Measurements from ENCODE around the gene ENPP7. TPM values are rescaled to one million over a fixed set of nuclear protein-coding genes. Genes with fewer than 3 reads are reported as not detected.
A peak's percentile ranks its signal among the peaks of the same experiment; 100 is the strongest.

ENPP7 gene
- total RNA-seq, 1 donor from 2014 or later, result not detected

- no peak for TF ChIP-seq CTCF (IDR thresholded peaks at IDR 0.05)
- no peak overlapping the region for H3K4me3 Mint-ChIP-seq (ENCODE audit: unreplicated experiment)
- peaks cover 15% of the 10 kb centered on the region for H3K4me1 Mint-ChIP-seq (ENCODE audit: low read depth)
- H3K9me3 Mint-ChIP-seq (ENCODE audit: low read depth), result no peaks in the 10 kb centered on the region
- peak; percentile 59 for DNase-seq (ENCODE audit: low spot score)
- H3K27ac Mint-ChIP-seq (ENCODE audit: unreplicated experiment), result no peak overlapping the region
- H3K27me3 Mint-ChIP-seq (ENCODE audit: low read depth), result peaks cover 23% of the 10 kb centered on the region
- no peaks in the 10 kb centered on the region for H3K36me3 Mint-ChIP-seq (ENCODE audit: low read depth)
Observed at GRCh38 chr17:79774561-79774975, 43.8 kb downstream of the ENPP7 start.

GRCh38 chr17:79775632-79776031, 44.9 kb downstream of the ENPP7 start:
- Mint-ChIP-seq H3K9me3 (ENCODE audit: low read depth) (no peaks in the 10 kb centered on the region), H3K4me1 (ENCODE audit: low read depth) (peaks cover 15% of the 10 kb centered on the region), H3K27me3 (ENCODE audit: low read depth) (peaks cover 23% of the 10 kb centered on the region), H3K4me3 (ENCODE audit: unreplicated experiment) (no peak overlapping the region), H3K36me3 (ENCODE audit: low read depth) (no peaks in the 10 kb centered on the region), H3K27ac (ENCODE audit: unreplicated experiment) (no peak overlapping the region)
- TF ChIP-seq CTCF (IDR thresholded peaks at IDR 0.05), result no peak
- peak; percentile 33 for DNase-seq (ENCODE audit: low spot score)

- H3K9me3 Mint-ChIP-seq (ENCODE audit: low read depth), result no peaks in the 10 kb centered on the region
- H3K4me1 Mint-ChIP-seq (ENCODE audit: low read depth), result peaks cover 15% of the 10 kb centered on the region
- no peak overlapping the region for H3K27ac Mint-ChIP-seq (ENCODE audit: unreplicated experiment)
- H3K4me3 Mint-ChIP-seq (ENCODE audit: unreplicated experiment), result no peak overlapping the region
- peaks cover 1% of the 10 kb centered on the region for H3K36me3 Mint-ChIP-seq (ENCODE audit: low read depth)
- peaks cover 23% of the 10 kb centered on the region for H3K27me3 Mint-ChIP-seq (ENCODE audit: low read depth)
- no peak for TF ChIP-seq CTCF (IDR thresholded peaks at IDR 0.05)
- no peak for DNase-seq (ENCODE audit: low spot score)
Observed at GRCh38 chr17:79776376-79777119, 45.8 kb downstream of the ENPP7 start.

DNA sequence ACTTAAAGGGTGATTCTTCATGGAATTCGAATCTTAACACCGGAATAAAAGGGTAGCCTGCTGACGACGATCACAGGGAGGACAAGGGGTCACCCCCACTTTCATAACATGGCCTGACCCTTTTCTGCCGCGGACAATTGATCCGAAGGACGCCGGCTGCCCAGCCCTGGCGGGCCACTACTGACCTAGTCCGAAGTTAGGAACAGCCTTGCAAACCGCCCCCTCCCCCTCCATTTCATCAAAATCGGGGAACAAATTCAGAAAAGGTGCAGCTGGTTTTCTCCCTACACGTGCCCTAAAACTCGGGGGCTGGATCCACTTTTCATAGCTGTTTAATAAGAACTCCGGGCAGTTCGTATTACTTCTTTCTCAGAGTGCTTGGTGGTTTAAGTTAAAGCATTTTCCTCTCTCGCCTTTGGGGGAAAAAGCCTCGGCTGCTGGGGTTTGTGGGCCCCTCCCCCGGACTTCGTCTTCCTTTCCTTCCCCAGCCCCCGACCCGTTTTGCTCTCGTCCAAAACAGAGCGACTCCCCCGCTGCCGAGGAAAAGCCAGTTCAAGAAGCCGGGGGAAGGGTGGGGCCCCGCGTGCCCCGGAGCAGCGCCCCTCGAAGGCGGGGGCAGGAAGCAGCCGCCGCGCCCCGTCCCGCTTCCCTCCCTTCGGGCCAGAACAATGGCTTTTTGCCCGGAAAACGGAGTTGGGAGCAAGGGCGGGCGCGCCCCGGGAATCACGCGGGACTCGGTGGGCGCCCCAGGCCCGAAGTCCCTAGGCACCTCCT, 46.6 kb downstream of the ENPP7 start:
- Mint-ChIP-seq H3K27me3 (ENCODE audit: low read depth) (peaks cover 23% of the 10 kb centered on the region), H3K36me3 (ENCODE audit: low read depth) (peaks cover 1% of the 10 kb centered on the region), H3K27ac (ENCODE audit: unreplicated experiment) (no peak overlapping the region), H3K4me1 (ENCODE audit: low read depth) (peaks cover 15% of the 10 kb centered on the region), H3K4me3 (ENCODE audit: unreplicated experiment) (peak overlapping the region; percentile 64), H3K9me3 (ENCODE audit: low read depth) (no peaks in the 10 kb centered on the region)
- DNase-seq (ENCODE audit: low spot score), result peak; percentile 49
- peak; percentile 71 for TF ChIP-seq CTCF (IDR thresholded peaks at IDR 0.05)

DNA sequence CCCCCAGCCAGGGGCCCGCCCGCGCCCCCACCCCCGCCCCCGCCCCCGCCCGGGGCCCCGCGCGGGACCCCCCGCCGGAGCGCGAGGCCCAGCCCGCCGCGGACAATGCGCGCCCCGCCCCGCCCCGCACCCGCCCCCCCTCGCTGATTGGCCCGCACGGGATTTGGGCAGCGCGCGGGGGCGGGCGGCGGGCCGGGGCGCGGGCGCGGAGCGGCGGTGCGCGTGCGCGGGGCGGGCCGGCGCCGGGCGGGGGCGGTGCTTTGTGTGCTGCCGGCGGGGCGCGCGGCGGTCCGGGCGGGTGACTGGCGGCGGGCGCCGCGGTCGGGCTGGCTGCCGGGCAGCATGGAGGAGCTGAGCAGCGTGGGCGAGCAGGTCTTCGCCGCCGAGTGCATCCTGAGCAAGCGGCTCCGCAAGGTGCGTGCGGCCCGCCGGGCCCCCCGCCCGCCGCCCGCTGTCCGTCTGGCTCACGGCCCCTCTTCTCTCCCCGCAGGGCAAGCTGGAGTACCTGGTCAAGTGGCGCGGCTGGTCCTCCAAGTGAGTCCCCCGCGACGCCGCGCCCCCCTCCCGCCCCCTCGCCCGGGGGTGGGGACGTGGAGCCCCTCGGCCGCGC, 47.3 kb downstream of the ENPP7 start, which contains the start of gene CBX2:
TSS of gene CBX2 (plus strand) at position 255 of the 610 bp plus-strand sequence. CDS start at position 343, 88 bp downstream.
- no peaks in the 10 kb centered on the region for H3K9me3 Mint-ChIP-seq (ENCODE audit: low read depth)
- H3K36me3 Mint-ChIP-seq (ENCODE audit: low read depth), result peaks cover 1% of the 10 kb centered on the region
- H3K4me3 Mint-ChIP-seq (ENCODE audit: unreplicated experiment), result peak within 1 kb of the TSS; percentile 74
- TF ChIP-seq CTCF (IDR thresholded peaks at IDR 0.05), result no peak
- DNase-seq (ENCODE audit: low spot score), result peak; percentile 86
- peaks cover 18% of the 10 kb centered on the region for H3K27me3 Mint-ChIP-seq (ENCODE audit: low read depth)
- peak within 1 kb of the TSS; percentile 45 for H3K27ac Mint-ChIP-seq (ENCODE audit: unreplicated experiment)
- H3K4me1 Mint-ChIP-seq (ENCODE audit: low read depth), result peaks cover 15% of the 10 kb centered on the region

All from chondrocyte (in vitro differentiated cells).